ENCODE results near the gene FBXO17. TPM values are rescaled to one million over a fixed set of nuclear protein-coding genes. Genes with fewer than 3 reads are reported as not detected.

The FBXO17 gene
- total and polyA plus RNA-seq, 2 donors (not counting 1 experiment from before 2014, with no cell fraction given), result not detected

DNA sequence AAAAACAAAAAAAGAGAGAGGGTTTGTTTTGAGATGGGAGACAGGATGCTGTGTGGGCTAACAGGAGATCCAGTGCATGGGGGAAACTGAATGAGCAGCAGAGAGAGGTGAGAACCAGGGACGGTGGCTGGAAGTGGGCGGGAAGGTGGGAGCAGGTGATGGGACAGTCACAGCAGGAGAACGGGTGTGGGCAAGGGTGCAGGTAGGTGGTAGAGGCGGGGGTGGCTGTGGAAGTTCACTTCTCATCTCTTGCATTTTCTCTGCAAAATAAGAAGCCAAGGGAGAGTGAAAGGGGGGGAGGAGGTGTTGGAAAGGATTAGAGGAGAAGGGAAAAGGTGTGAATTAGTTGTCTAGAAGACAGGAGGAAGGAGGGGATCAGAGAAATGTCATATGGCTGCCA, 21.9 kb downstream of the FBXO17 start:
- peaks cover 0 to 9% (median 0%) of the 10 kb centered on the region in 3 donors for H3K9me3 ChIP-seq (ENCODE audit: control extremely low read depth in 1 of 3, control insufficient read depth in 2 of 3, insufficient read depth in 1 of 3, low read length in 2 of 3)
- H3K27ac Mint-ChIP-seq, result no peak overlapping the region
- intact Hi-C loops (cut with micrococcal nuclease), result no loop called here
- H3K36me3 ChIP-seq (replicated peaks in 1 of 2; ENCODE audit: control extremely low read depth in 1 of 2, control insufficient read depth in 1 of 2, extremely low read depth in 1 of 2, insufficient read depth in 2 of 2, low read length in 1 of 2), result no peaks in the 10 kb centered on the region
- peaks cover 10 to 12% of the 10 kb centered on the region in 2 donors for H3K4me1 ChIP-seq (ENCODE audit: control insufficient read depth in 2 of 2, insufficient read depth in 2 of 2, low read length in 2 of 2)
- H3K4me3 ChIP-seq (ENCODE audit: control extremely low read depth in 1 of 5, extremely low read depth in 1 of 5, insufficient read depth in 1 of 5, low read depth in 2 of 5, low read length in 4 of 5), result no peak overlapping the region
- CTCF ChIA-PET, result interaction anchor here (0.9 kb wide), 1 partner anchor 20 kb away, joined by 3 read pairs; no protein-coding TSS in a partner anchor
- no peaks in the 10 kb centered on the region for H3K9me3 Mint-ChIP-seq (ENCODE audit: insufficient read depth)
- 78% methylated on average over 4 of the region's 4 CpGs for WGBS (ENCODE audit: insufficient coverage)
- H3K27ac ChIP-seq (ENCODE audit: low read length in 2 of 2), result no peak overlapping the region
- H3K4me1 Mint-ChIP-seq, result peaks cover 12% of the 10 kb centered on the region
- TF ChIP-seq, protein P1, sequence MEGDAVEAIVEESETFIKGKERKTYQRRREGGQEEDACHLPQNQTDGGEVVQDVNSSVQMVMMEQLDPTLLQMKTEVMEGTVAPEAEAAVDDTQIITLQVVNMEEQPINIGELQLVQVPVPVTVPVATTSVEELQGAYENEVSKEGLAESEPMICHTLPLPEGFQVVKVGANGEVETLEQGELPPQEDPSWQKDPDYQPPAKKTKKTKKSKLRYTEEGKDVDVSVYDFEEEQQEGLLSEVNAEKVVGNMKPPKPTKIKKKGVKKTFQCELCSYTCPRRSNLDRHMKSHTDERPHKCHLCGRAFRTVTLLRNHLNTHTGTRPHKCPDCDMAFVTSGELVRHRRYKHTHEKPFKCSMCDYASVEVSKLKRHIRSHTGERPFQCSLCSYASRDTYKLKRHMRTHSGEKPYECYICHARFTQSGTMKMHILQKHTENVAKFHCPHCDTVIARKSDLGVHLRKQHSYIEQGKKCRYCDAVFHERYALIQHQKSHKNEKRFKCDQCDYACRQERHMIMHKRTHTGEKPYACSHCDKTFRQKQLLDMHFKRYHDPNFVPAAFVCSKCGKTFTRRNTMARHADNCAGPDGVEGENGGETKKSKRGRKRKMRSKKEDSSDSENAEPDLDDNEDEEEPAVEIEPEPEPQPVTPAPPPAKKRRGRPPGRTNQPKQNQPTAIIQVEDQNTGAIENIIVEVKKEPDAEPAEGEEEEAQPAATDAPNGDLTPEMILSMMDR (IDR thresholded peaks at IDR 0.05), result no peak
- TF ChIP-seq EZH2 (IDR thresholded peaks at IDR 0.05; ENCODE audit: borderline replicate concordance, insufficient read depth, low read depth, low read length, poor library complexity, severe bottlenecking), result no peak
- H2AFZ ChIP-seq (ENCODE audit: insufficient read depth, low read depth, low read length, poor library complexity, severe bottlenecking), result no peak overlapping the region
- H4K20me1 ChIP-seq (ENCODE audit: control insufficient read depth, insufficient read depth, low read length, poor library complexity, severe bottlenecking), result no peaks in the 10 kb centered on the region
- no peaks in the 10 kb centered on the region for H3K79me2 ChIP-seq (ENCODE audit: control insufficient read depth, insufficient read depth, low read length)
- POLR2A ChIA-PET, result no interaction called here
- ATAC-seq (ENCODE audit: low read depth) (no peak), DNase-seq (no peak)
- no peak overlapping the region for H3K9ac ChIP-seq (ENCODE audit: low read length)
- H3K27me3 Mint-ChIP-seq, result peaks cover 28% of the 10 kb centered on the region
- peaks cover 0 to 19% (median 2%) of the 10 kb centered on the region in 4 experiments for H3K27me3 ChIP-seq (replicated peaks in 1 of 4; ENCODE audit: control extremely low read depth in 1 of 4, control insufficient read depth in 3 of 4, insufficient read depth in 4 of 4, low read length in 3 of 4)
- no peak overlapping the region for H3K4me3 Mint-ChIP-seq
- H3K4me2 ChIP-seq (replicated peaks; ENCODE audit: low read depth, low read length, poor library complexity, severe bottlenecking), result no peak overlapping the region

DNA sequence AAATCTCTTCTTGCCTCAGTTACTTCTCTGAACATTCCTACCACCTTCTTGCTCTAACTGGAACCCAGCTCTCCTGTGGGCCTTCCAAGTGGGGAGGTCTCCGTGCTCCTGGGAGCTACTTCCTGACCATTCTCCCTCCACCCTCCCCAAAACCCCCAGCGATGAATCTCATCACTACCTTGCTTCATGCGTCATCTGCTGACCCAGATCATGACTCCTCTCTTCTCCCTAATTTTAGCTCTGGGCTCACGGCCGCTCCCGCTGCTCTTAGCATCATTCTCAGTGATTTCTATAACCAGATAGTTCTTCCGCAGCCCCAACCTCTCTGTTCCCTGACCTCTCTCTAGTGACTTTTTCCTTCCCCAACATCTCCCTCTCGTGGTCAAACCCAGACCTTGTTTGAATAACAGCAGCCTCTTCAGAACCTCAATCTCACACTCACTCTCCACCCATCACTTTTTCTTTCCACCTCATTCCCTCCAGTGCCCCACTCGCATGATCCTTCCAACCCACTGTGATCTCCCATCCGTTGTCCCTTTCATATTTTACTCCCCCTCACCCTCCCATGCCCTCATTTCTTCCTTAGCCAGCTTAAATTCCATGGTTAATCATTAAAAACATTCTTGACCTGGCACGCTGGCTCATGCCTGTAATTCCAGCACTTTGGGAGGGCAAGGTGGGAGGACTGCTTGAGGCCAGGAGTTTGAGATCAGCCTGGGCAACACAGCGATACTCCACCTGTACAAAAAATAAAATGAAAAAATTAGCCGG, 23.0 kb downstream of the FBXO17 start:
- no peak overlapping the region for H3K27ac ChIP-seq (ENCODE audit: low read length in 2 of 2)
- no peak overlapping the region for H3K27ac Mint-ChIP-seq
- intact Hi-C loops (cut with micrococcal nuclease), result no loop called here
- no peaks in the 10 kb centered on the region for H3K36me3 ChIP-seq (replicated peaks in 1 of 2; ENCODE audit: control extremely low read depth in 1 of 2, control insufficient read depth in 1 of 2, extremely low read depth in 1 of 2, insufficient read depth in 2 of 2, low read length in 1 of 2)
- H3K4me2 ChIP-seq (replicated peaks; ENCODE audit: low read depth, low read length, poor library complexity, severe bottlenecking), result no peak overlapping the region
- H3K4me3 Mint-ChIP-seq, result no peak overlapping the region
- TF ChIP-seq EZH2 (IDR thresholded peaks at IDR 0.05; ENCODE audit: borderline replicate concordance, insufficient read depth, low read depth, low read length, poor library complexity, severe bottlenecking), result no peak
- TF ChIP-seq, protein P1 (IDR thresholded peaks at IDR 0.05), result peak; percentile 45
- peak; percentile 52 for DNase-seq
- H2AFZ ChIP-seq (ENCODE audit: insufficient read depth, low read depth, low read length, poor library complexity, severe bottlenecking), result no peak overlapping the region
- peaks cover 34% of the 10 kb centered on the region for H3K27me3 Mint-ChIP-seq
- H3K4me1 Mint-ChIP-seq, result peaks cover 12% of the 10 kb centered on the region
- ChIA-PET POLR2A (no interaction called here), CTCF (interaction anchor here (0.7 to 1.5 kb wide), 6 partner anchors 9 to 549 kb away, joined by 3 to 6 read pairs (median 5); partner anchors contain the start of gene FAM98C)
- H4K20me1 ChIP-seq (ENCODE audit: control insufficient read depth, insufficient read depth, low read length, poor library complexity, severe bottlenecking), result no peaks in the 10 kb centered on the region
- peaks cover 0 to 23% (median 2%) of the 10 kb centered on the region in 4 experiments for H3K27me3 ChIP-seq (replicated peaks in 1 of 4; ENCODE audit: control extremely low read depth in 1 of 4, control insufficient read depth in 3 of 4, insufficient read depth in 4 of 4, low read length in 3 of 4)
- peaks cover 0 to 9% (median 0%) of the 10 kb centered on the region in 3 donors for H3K9me3 ChIP-seq (ENCODE audit: control extremely low read depth in 1 of 3, control insufficient read depth in 2 of 3, insufficient read depth in 1 of 3, low read length in 2 of 3)
- H3K79me2 ChIP-seq (ENCODE audit: control insufficient read depth, insufficient read depth, low read length), result no peaks in the 10 kb centered on the region
- 57% methylated on average over 10 of the region's 13 CpGs for WGBS (ENCODE audit: insufficient coverage)
- peaks cover 10 to 12% of the 10 kb centered on the region in 2 donors for H3K4me1 ChIP-seq (ENCODE audit: control insufficient read depth in 2 of 2, insufficient read depth in 2 of 2, low read length in 2 of 2)
- no peaks in the 10 kb centered on the region for H3K9me3 Mint-ChIP-seq (ENCODE audit: insufficient read depth)
- no peak overlapping the region for H3K9ac ChIP-seq (ENCODE audit: low read length)
- ATAC-seq (ENCODE audit: low read depth), result no peak
- no peak overlapping the region for H3K4me3 ChIP-seq (ENCODE audit: control extremely low read depth in 1 of 5, extremely low read depth in 1 of 5, insufficient read depth in 1 of 5, low read depth in 2 of 5, low read length in 4 of 5)

Measured in B cell (primary cell).